Measurements from ENCODE around the gene ASIC5.
"Not testable (repeated sequence)": the region's sequence is repeated elsewhere in the genome, so short reads cannot be mapped to it uniquely, and the experiment has no call there.

Gene ASIC5

DNA sequence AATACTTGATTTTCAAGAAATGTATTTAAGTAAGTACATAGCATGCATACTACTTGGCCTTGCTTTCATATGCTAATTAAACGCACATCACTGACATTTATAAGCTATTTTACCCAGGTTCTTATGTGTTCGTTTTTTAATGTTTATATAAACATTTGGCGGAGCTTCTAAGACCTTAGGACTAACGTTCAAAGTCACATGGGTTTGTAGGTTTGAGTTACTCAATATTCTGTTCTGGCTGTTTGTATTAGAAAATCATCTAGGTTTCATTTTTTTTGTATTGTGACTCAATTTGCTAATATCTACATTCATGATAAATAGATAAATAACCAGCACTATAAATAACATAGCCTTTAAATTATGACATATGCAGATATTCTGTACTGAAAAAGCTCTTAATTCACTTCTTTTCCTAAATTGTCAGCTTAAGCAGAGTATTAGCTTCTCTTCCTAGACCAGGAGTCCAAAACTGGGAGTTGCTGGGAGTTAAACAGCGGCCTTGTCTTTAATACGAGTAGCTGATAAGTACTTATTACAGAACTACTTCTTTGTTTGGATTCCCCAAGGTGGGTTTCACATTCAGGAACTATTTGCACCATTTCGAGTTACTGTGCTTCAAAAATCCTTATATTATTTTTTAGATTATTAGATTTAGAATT lies 65.3 kb downstream of the ASIC5 start:
- DNase-seq (ENCODE audit: low spot score): no peak

DNA sequence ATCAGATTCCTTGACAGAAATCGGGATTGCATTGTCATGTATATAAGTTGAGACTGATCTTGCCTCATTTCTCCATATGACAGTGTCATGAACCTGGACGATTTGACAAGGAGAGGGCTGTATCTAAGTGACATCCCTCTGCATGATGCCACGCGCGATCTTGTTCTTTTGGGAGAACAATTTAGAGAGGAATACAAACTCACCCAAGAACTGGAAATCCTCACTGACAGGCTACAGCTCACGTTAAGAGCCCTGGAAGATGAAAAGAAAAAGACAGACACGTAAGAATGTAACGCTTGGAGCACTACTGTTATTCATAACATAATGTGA lies 66.3 kb downstream of the ASIC5 start:
- no peak for DNase-seq (ENCODE audit: low spot score)

DNA sequence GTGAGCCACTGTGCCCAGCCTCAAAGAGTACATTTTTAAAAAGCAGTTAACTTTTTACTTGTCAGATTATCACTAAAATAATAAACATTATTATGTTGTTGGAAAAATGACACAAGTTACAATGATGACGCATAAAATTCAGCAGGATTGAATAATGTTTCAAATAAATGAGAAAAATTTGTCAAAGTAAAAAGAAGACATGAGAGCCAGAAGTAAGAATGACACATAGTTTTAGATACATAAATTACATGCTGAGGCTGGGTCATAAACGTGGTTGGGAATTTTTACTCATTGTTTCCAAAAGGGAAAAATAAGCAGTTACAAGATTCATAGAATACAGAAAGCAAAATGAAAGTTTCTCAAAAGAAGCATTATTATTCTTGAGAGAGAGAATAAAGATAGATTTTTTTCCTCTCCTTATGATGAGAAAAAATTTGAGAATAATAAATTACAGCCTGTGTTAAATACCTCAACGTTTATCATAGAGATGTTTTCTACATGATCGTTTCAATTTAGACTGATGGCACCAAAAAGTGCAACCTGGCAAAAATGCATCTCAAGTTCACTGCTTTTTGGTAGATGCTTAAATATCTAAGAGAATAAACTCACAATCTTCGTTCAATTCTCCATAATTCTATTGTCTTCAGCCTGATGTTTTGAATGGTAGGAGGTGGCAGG lies 66.8 kb downstream of the ASIC5 start:
- DNase-seq (ENCODE audit: low spot score): no peak

DNA sequence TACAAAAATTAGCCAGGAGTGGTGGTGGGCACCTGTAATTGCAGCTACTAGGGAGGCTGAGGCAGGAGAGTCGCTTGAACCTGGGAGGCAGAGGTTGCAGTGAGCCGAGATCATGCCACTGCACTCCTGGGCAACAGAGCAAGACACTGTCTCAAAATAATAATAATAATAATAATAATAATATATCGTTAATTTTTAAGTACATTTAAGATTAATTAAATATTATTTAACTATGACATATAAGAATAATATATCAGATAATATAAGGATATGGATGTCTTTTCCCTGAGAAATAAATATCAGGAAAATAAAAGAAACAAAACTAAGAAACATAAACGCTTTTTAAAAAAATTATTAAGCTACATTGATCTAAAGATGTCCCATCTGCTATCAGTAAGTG lies 68.5 kb downstream of the ASIC5 start:
- DNase-seq (ENCODE audit: low spot score): not testable (repeated sequence)

DNA sequence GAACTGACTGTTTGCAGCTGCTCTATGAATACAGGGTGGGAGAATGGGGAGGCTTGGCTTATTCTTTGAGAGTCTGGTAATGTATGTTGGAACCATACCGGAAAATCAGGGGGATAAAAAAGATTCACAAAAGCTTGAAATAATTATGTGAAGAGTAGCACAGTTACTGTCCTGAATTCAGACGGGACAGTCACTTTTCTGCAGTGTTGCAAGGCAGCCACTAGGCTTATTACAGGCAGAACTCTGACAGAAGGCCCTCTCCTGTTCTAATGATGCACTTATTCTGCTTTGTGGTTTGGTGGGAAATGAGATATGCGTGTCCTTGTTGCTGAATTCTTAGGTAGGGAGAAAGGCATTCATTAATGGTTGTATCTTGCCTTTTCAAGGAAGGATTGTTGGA lies 70.1 kb downstream of the ASIC5 start:
- DNase-seq (ENCODE audit: low spot score): peak; percentile 37

DNA sequence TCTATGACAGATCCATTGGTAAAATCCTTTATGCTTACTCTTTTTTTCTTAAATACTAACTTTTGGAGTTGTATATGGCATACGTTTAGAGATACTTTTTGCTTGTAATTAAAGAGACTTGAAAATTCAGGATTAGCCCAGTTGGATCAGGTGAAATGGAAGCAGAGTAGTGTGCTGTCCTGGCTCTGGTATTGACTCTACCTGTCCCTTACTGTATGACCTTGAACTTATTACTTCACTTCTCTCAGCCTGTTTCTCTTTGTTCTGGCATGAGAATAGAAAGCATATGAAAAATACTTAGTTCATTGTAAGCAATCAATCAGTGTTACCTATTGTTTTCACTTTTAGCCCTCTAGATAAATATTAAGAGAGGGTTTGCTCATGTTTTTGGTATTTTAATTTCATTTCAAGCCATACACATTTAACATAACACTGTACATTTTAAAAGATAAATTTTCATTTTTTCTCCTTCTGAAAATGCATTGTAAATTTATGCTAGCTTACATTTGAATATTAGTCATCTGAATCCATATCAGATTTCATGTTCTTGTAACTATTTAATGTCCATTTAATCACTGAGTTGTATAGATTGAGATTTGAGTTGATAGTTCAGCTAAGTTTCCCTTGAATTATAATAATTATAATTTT lies 71.4 kb downstream of the ASIC5 start:
- DNase-seq (ENCODE audit: low spot score): no peak

DNA sequence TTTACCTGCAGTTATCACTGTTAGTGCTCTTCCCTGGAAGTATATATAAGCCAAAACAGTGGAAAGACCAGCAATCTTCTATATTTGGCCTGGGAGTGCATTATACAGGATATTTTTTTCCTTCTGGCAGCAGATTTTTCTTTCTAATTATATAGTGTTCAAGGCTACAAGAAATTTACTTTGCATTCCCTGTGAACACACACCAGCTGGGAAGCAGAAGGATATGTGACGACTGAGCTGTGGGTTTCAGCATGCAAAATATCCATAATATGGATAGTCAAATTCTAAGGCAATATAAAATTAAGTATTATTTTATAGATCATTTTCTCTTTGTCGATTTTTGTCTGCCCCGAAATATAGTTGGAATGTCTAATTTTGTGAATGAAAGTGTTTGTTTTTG lies 76.1 kb downstream of the ASIC5 start:
- DNase-seq (ENCODE audit: low spot score): no peak

DNA sequence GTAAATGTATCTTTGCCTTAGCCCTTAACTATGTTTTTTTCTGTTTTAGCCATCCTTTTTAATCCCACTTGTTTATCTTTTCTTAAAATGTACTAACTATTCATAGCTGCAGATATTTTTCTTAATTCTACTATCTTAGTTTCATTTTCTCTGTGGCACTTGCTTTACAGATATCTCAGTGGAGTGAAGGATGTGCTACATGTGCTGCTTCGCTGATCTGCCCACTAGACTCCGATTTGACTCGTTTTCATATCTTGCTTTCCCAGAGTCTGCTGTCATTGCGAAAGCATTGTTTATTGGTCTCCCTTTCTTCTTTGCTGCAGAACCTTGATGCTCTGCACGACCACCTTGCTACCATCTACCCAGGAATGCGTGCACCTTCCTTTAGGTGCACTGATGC lies 76.7 kb downstream of the ASIC5 start:
- no peak for DNase-seq (ENCODE audit: low spot score)

DNA sequence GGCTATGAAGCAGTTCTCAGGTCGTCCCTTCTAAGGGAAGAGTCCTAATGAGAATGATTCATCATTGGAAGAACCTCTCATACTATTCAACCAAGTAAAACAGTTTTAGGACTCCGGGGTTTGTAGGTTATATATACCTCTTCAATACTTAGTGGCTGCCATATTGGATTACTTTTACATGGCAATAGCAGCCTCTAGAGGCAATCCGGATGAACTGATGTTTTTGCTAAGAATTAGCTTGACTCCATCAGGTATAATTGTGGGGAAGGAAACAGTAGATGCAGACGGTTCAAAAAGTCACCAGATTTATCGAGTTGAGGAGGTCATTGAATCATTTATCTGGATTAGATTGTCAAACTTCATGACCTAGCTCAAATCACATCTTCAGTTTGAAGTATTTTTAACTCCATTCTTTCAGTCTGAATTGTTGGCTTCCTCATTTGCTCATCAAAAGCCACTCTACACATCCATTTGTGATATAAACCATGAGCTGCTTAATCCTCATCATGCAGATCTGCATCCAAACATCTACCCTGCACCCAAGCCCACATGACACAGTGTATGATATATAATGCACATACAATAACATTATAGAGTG lies 78.9 kb downstream of the ASIC5 start:
- DNase-seq (ENCODE audit: low spot score): peak; percentile 27

DNA sequence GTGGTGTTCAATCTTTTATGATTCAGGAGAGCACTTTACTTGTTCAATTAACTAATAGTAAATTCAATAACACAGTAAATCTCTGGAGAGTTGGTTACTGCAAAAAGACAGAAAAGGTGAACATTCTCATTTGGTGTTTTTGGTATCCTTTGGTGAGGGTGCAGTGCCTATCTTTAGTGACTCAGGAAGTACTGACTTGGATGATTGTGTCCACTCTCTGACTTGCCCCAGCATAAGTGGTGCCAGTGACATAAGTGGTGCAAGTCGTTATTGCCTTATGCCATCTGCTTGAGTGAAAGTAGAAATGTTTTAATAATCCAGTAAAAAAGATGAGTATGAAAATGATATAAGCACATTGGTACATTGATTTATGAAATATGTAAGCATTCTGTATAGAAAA lies 80.2 kb downstream of the ASIC5 start:
- no peak for DNase-seq (ENCODE audit: low spot score)

DNA sequence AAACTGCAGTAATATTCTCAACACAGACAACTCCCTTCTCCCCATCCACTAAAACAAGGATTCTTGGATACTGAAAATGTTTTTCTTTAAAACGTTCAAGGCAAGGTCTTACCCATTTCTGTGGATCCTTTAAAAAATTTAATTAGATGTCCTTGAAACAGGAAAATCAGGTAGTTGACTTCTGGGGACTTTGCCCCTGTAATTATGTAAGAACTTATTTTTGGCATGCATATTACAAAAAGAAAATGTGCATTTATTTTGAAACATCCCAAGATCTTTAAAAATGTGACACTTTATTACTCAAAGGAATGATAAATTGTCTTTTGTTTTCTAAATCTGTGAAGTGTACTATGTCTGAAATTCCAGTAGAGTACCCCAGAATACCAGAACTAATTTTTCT lies 81.4 kb downstream of the ASIC5 start:
- no peak for DNase-seq (ENCODE audit: low spot score)

DNA sequence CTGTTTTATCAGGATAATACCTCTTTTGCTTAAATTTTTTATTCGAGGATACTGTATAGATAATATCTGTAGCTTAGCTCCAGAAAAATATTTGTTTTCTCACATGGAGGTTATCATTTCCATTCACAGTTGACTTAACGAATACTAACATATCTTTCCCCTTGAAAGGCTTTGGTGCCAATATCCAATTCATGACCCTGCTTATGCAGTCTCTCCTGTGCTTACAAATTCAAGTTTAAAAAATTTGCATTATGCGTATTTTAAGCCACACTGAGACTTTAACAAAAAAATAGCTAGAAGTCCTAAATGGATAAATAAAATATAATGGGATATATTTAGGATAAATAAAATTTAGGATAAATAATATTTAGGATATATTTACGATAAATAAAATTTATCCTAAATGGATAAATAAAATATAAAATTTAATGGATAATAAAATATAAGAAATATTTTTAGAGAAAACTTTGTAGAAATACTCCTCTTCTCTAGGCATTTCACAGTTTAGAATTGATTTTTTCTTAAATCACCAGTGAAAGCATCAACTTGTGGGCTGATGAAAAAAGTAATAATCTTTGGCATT lies 84.7 kb downstream of the ASIC5 start:
- no peak for DNase-seq (ENCODE audit: low spot score)

DNA sequence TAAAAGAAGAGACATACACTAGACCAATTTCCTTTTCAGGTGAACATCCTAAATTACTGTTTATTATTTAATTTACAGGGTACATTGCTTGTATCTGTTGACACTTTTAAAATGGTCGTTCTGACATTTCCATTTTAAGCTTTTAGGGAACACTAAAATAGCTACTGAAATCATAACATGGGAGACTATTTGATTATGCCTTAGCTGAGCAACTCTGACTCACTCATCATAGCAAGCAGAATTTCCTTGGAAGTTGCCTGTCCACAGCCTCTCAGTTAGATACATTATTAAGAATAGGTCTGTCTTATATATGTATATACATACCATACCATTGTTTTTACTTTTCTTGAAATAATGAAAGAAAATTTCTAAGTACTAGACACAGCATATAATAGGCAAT lies 85.3 kb downstream of the ASIC5 start:
- DNase-seq (ENCODE audit: low spot score): peak; percentile 12
